ENCODE results near the gene ZNF653.

The ZNF653 gene, protein sequence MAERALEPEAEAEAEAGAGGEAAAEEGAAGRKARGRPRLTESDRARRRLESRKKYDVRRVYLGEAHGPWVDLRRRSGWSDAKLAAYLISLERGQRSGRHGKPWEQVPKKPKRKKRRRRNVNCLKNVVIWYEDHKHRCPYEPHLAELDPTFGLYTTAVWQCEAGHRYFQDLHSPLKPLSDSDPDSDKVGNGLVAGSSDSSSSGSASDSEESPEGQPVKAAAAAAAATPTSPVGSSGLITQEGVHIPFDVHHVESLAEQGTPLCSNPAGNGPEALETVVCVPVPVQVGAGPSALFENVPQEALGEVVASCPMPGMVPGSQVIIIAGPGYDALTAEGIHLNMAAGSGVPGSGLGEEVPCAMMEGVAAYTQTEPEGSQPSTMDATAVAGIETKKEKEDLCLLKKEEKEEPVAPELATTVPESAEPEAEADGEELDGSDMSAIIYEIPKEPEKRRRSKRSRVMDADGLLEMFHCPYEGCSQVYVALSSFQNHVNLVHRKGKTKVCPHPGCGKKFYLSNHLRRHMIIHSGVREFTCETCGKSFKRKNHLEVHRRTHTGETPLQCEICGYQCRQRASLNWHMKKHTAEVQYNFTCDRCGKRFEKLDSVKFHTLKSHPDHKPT

DNA sequence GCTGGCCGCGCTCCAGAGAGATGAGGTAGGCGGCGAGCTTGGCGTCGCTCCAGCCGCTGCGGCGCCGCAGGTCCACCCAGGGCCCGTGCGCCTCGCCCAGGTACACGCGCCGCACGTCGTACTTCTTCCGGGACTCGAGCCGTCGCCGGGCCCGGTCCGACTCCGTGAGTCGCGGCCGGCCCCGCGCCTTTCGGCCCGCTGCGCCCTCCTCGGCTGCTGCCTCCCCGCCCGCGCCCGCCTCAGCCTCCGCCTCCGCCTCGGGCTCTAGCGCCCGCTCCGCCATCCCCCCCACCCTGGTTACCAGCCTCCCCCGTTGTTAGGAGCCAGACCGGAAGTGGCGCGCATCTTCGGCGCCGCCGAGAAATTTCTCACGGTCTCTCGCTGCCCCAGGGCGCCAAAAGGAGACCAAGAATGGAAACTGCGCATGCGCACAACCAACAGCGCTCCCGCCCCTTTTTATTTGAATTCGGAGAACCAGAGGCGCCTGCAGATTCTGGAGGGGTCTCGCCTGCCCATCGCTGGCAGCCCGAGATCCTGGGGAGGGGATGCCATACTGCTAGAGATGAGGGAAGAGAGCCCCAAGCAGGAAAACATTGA is at the start of gene ZNF653:
Gene ZNF653 (minus strand): TSS at position 336 of the 597 bp plus-strand sequence. CDS start 53 bp downstream, at position 283.
- peak; percentile 92 for DNase-seq

DNA sequence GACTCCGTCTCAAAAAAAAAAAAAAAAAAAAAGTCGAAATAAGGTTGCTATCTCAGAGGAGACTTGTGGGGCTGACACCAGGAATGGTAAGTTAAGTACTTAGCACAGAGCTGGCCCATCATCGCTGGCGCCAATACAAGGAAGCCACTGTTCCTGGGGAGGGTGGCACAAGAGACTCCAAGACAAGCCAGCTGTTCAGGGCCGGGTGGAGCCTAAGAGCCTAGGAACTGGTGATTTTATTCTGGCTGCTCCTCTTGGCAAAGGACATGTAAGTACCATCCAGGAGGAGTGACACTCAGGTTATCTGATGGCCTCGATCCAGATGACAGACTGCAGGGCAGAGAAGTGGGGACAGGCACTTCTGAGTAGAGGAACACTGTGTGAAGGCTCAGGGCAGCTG is 49.6 kb upstream of the ZNF653 start:
- no peak for DNase-seq

DNA sequence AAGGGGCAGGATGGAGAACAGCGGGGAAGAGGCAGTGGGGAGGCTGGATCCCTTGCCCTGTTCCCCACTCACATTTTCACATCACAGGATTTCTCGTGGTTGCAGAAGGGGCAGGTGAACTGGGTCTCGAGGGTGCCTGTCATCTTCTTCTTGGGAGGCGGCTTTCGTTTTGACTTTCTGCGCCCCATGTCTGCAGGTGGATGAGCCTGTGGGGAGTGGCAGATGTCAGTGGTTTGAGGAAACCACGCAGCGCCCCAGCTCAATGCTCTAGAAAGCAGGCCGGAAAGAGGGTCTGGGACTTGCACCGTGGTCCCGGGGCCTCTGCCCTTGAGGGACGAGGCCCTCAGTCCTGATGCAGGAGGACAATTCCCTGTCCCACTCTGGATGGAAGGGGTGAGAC is 48.5 kb upstream of the ZNF653 start:
- no peak for DNase-seq

DNA sequence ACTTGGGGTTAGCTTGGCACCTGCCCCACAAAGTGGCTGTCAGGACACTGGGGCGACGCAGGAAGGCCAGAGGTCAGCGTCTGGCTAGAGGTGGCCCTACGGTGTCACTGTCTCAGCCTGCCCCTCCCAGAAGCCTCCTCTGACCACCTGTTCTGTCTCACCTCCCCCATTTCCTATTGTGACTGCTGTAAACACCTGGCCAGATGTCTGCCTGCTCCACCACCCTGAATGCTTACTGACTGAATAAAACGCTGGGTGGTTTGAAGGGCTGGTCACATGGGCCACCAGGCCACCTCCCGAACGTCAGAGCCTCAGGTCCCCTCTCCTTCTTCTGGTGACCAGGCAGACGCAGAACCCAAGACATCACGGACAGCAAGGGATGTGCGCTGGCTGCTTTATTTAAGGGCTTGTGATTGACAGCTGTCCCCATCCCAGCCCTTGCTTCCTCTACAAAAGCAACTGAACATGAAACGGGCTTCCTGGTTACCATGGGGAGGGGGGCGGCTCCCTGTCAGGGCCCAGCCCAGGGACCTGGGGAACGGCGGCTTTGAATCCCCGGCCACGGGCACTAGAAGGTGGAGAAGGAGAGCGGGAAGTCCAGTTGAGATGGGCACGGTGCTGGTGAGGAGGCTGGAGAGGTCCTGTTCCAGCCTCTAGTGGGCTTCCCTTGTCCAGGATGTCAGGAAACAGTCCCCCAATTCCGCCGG is 47.2 kb upstream of the ZNF653 start:
- no peak for DNase-seq

DNA sequence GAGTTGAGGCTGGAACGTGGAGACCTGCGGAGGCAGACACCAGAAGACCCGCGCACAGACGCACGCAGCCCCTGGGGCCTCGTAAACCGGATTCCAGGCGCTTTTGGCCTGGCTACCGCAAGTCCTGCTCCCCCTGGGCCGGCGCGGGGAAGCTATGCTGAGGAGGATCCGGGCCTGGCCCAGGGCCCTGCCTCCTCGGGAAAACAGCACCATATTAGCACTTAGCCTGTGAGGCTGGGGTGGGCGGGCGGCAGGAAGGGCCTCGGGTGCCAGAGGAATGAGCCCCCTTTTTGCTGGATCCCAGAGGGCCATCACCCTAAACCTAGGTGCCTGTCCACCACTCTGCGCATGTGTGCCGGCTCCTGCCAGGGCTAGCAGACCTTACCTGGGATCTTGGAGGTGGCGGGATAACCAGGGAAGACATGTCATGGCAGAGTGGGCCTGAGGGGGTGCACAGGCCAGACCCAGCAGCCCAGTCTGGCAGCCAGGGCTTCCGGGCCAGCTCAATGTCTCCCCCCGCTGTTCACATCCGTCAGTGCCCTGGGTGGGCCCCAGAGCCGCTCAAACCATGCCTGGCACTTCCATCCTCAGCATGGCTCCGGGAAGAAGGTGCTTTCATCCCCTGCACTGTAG is 46.1 kb upstream of the ZNF653 start:
- DNase-seq, result no peak

DNA sequence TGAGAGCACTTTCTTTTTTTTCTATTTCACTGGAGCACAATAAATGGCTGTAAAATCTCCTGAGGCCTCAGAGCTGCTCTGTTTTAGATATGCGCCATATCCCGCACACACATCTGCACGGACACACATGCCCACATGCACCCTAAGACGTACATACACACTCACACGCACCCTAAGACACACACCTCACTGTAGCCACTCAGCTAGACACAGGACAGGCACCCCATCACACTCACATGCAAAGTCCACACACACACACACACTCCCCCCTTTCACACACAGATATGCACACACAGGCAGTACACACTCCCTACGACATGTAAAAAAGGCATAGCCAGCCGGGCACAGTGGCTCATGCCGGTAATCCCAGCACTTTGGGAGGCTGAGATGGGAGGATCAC is 44.6 kb upstream of the ZNF653 start:
- no peak for DNase-seq

DNA sequence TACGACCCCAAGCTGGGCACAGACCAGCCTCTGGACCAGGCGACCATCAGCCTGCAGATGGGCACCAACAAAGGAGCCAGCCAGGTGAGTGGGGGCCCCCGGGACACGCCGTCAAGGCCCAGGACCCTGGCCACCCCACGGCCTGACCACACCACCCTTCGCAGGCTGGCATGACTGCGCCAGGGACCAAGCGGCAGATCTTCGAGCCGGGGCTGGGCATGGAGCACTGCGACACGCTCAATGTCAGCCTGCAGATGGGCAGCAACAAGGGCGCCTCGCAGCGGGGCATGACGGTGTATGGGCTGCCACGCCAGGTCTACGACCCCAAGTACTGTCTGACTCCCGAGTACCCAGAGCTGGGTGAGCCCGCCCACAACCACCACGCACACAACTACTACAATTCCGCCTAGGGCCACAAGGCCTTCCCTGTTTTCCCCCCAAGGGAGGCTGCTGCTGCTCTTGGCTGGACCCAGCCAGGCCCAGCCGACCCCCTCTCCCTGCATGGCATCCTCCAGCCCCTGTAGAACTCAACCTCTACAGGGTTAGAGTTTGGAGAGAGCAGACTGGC is 43.8 kb upstream of the ZNF653 start:
- no peak for DNase-seq

DNA sequence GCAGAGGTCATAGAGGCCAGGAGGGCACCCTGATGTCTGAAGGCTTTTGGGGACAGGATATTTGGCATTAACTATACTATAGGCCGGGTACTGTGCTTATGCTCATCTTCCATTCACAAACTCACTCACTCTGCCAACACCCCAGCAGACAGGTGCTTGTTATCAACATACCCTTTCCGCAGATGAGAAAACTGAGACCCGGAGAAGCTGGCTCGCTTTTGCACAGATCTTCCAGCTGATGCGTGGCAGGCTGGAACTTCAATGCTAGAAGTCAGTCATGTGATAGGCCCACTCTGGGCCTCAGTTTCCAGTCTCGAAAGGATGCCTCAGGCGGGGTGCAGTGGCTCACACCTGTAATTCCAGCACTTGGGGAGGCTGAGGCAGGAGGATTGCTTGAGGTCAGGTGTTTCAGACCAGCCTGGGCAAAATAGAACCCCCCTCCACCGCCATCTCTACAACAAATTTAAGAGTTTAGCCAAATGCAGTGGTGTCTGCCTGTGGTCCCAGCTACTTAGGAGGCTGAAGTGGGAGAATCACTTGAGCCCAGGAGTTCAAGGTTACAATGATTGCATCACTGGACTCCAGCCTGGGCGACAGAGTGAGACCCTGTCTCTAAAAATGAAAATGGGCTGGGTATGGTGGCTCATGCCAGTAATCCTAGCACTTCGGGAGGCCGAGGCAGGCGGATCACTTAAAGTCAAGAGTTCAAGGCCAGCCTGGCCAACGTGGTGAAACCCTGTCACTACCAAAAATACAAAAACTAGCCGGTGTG is 42.5 kb upstream of the ZNF653 start:
- no peak for DNase-seq

DNA sequence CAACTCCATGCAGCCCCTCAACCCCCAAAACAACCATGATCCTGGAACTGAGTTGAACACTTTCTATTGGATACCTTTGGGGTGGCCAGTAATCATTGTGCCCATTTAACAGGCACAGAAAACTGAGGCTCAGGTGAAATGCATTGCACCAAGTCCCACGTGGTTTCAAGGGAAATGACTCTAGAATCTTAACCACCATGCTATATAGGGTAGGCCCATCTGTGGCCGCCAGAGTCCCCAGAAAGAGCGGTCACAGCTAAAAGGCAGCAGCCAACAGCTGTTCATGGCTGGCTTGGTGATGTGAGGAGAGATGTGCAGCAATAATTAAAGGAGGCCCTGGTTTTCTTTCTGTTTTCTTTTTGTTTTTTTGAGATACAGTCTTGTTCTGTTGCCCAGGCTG is 35.6 kb upstream of the ZNF653 start:
- DNase-seq, result no peak

DNA sequence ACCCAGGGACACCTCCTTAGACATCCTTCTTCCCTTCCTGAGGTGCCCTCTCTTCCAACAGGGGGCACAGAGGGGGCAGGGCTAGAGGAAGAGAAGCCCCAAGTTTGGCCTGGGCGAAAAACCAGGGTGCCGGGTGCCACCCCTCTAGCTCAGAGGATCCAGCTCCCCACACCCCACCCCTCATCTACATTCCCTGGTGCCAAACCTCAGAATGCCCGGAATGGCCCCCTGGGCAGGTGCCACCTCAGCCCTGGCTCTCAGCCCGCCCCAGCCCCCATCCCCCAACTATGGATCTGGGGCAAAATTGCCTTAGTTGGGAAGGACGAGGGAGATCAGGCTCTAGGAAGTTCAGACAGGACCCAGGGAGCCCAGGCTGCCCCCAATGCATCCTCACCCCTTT is 35.0 kb upstream of the ZNF653 start:
- no peak for DNase-seq

DNA sequence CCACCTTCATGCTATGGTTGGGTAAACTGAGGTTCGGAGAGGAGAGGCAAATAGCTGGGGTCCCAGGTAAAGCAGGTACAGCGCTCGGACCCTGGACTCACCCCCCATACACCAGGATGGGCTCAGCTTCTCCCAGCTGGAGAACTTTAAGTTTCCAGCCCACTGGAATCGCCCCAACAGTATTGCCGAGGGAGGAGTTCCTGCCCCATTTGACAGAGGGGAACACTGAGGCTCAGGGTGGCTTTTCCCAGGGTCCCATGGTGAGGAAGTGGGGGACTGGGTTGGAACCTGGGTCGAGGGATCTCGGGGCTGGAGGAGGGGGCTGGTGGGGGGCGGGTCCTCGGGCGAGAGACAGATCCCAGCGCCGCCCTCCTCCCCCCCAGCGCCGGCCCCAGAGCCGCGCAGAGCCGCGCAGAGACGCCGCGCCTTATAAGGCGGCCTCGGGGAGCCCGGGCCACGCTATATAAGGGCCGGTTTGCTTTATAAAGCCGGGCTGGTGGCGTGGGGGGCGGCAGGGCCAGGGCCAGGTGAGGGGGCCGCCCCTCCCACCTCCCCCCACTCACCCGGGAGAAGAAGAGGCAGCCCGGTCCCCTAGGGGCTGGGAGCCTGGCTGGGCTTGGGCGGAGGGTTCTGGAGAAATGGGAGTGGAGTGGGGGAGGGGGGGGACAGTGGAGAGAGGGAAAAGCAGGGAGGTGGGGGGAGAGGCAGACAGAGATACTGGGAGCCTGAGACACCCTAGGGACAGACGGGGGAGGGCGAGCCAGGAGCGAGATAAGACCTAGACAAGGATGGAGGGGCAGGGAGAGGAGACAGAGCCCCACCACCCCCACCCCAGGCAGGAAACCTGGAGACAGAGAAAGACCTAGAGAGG is 34.1 kb upstream of the ZNF653 start:
- no peak for DNase-seq

DNA sequence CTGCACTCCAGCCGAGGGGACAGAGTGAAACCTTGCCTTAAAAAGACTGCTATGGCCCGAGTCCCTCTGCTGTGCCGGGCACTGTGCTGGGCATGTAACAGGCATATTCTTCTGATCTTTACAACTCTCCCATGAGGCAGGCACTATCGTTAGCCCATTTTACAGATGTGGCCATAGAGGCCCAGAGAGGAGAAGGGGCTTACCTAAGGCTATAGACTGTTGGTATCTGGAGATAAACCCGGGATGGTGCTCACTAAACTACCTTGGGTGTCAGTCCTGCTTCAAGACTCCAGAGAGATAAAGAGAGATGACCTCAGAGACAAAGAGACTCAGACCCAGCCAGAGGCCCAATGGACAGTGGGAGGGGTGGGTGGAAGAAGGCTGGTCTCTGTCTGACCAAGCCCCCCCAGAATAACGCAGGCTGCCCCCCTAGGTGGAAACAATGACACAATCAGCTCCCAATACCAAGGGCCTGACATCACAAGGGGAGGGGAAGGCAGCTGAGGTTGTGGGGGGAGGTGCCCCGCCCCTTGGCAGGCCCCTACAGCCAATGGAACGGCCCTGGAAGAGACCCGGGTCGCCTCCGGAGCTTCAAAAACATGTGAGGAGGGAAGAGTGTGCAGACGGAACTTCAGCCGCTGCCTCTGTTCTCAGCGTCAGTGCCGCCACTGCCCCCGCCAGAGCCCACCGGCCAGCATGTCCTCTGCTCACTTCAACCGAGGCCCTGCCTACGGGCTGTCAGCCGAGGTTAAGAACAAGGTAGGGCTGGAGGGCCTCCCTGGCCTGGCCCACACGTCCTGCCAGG is 32.8 kb upstream of the ZNF653 start, which contains the start of gene CNN1:
Gene CNN1 (plus strand): TSS at position 620 of the 805 bp plus-strand sequence. CDS start 77 bp downstream, at position 697.
- DNase-seq, result no peak

DNA sequence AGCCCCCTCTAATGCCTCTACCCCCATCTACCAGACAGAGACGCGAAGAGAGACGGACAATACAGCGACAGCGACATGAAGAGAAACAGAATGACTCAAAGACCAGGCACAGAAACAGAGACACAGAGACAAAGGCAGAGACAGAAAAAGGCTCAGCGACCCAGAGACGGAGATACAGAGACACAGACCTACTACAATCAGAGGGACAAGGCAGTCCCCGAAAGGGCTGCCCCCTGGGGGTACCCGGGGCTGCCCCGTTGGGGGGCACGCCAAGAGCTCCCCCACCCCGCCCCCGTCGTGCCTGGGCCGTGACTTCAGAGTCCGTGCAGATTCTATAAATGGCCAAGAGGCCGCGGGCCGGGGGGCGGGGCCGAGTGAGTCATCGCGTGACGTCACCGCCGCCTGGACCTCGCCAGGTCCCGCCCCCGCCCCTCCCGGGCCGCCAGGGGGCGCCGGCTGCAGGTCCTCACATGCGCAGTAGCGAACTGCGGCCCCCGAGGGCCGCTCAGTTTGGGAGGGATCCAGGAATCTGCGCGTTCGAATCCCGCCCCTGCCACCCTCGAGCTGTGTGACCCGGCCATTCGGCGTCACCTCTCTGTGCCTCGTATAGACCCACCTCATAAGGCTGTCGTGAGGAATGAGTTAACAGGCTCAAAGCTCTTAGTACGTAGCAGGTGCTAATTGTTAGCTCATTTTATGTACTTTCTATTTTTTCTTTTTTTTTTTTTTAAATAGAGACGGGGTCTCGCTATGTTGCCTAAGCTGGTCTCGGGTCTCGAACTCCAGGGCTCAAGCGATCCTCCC is 30.4 kb upstream of the ZNF653 start:
- DNase-seq, result peak; percentile 88

DNA sequence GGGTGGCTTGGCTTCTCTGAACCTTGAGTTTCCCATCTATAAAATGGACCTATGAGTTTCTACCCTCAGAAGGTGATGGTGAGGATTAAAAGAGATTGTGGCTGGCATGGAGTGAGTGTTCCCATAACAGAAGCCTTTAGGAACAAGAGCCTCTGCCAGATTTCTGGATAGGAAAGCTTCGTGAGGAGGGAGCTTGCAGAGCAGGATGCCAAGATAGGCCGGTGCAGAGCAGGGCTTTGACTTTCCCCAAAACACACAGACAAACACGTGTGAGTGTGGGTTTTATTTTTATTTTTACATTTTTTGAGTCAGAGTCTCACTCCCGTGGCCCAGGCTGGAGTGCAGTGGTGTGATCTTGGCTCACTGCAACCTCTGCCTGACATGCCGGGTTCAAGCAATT is 29.3 kb upstream of the ZNF653 start:
- DNase-seq, result no peak

DNA sequence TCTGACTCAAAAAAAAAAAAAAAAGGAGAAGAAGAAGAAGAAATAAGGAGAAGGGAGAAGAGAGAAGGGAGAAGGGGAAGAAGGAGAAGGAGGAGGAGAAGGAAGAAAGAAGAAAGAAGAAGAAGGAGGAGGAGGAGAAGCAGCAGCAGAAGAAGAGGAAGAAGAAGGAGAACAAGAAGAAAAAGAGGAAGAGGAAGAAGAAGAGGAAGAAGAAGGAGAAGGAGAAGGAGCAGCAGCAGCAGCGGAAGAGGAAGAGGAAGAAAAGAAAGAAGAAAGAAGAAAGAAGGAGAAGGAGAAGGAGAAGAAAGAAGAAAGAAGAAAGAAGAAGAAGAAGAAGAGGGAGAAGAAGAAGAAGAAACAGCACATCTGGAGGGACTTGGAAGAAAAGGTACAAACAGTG is 28.9 kb upstream of the ZNF653 start:
- no peak for DNase-seq

DNA sequence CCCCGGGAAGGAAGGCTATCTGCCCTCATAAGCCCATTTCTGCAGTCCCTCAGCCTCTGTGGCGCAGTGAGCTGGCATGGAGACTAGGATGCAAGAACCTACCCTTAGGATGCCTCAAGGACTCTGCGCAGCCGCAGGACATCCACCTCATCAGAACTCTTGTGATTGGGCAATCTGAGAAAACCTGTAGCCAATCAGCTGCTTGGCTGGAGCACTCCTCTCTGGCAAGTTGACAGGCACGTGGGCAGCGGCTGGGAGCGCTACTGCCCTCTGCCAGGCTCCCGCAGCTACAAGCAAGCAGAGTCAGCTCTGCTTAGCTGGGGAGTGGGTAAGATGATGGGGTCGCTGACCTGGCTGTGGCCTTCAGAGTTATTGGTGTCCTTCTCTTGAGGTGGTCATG is 24.8 kb upstream of the ZNF653 start:
- peak; percentile 40 for DNase-seq

DNA sequence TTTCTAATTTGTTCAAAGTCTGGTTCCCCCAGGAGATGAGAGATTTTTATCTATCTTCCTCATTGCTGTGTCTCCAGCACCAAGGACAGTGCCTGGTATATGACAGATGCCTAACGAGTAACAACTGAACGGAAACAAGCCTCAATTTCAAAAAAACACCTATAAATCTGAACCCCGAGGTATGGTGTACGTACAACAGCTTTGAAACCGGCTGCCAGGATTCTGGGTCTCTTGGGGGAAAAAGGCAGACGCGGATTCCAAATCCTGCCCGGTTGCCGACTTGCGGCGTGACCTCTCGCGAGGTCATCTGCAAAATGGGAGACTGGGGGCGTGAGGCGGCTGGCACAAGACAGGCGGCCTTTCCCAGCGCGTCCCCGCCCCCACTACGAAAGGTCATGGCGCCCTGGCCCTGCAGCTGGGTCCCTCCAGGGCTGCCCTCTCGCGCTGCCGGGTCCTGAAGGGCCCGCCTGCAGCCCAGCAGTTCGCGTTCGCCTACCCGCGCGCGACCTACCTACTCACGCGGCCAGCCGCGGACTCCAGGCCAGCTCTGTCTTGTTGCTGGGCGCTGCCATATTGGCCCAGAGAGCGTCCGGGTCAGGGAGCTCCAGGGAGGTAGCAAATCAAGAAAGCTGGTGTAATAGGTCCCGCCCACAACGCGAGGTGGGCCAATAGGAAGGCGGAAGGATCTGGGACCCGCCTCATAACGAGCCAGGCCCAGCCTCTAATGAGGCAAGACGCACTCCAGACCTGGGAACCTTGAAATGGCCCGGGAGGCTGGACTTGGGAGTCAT is 23.1 kb upstream of the ZNF653 start, which contains the start of gene ECSIT:
Gene ECSIT (minus strand): TSS at position 584 of the 791 bp plus-strand sequence. CDS start 9,964 bp downstream, outside the sequence.
- peak; percentile 90 for DNase-seq

DNA sequence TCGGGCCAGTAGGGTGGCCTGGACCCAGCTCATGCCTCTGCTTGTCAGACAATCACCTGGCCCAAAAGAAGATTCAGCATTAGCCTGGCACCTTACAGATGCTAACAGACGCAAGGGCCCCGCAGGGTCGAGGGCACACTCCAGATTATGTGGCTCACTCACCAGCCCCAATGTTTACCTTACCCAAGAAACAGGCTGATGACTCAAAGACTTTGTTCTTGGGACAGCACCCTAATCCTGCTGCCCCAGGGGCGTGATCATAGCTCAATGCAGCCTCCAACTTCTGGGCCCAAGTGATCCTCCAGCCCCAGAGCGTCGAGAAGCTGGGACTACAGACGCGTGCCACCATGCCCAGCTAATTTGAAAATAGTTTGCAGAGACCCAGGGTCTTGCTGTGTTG is 13.5 kb upstream of the ZNF653 start:
- no peak for DNase-seq
